ENCODE data around the gene ZNF654. TPM values are rescaled to one million over a fixed set of nuclear protein-coding genes. Genes with fewer than 3 reads are reported as not detected.

ZNF654 gene
- total and polyA plus RNA-seq, 2 of the 13 experiments (the other 11 are each of a cell fraction or from before 2014, with no cell fraction given): 1.8 to 4.1 TPM

DNA sequence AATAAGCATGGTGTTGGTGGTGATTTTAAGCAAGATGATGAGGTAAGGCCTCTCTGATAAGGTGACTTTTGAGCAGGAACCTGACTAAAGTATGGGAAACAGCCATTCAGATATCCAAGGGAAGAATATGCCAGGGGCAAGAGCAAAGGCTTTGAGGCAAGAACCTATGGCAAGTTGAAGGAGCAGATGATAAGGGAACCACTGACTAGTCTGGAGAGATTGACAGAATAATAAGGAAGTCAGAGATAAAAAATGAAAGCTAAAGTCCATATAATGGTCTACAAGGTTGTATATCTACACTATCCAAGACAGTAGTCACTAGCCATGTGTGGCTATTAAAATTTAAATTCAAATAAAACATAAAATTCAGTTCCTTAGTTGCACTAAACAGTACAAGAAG, 88.2 kb downstream of the ZNF654 start (continued):
- TF ChIP-seq, protein P1, sequence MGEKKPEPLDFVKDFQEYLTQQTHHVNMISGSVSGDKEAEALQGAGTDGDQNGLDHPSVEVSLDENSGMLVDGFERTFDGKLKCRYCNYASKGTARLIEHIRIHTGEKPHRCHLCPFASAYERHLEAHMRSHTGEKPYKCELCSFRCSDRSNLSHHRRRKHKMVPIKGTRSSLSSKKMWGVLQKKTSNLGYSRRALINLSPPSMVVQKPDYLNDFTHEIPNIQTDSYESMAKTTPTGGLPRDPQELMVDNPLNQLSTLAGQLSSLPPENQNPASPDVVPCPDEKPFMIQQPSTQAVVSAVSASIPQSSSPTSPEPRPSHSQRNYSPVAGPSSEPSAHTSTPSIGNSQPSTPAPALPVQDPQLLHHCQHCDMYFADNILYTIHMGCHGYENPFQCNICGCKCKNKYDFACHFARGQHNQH (CRISPR knock-in tag; IDR thresholded peaks at IDR 0.05): no peak
- TF ChIP-seq ZNF781 (CRISPR knock-in tag; IDR thresholded peaks at IDR 0.05; ENCODE audit: borderline replicate concordance, not compliant biosample characterization) (no peak), ZNF383 (CRISPR knock-in tag; IDR thresholded peaks at IDR 0.05; ENCODE audit: borderline replicate concordance) (no peak), POLR2AphosphoS5 (IDR thresholded peaks at IDR 0.05; ENCODE audit: low read depth, low read length) (no peak)
- TF ChIP-seq, protein P2, sequence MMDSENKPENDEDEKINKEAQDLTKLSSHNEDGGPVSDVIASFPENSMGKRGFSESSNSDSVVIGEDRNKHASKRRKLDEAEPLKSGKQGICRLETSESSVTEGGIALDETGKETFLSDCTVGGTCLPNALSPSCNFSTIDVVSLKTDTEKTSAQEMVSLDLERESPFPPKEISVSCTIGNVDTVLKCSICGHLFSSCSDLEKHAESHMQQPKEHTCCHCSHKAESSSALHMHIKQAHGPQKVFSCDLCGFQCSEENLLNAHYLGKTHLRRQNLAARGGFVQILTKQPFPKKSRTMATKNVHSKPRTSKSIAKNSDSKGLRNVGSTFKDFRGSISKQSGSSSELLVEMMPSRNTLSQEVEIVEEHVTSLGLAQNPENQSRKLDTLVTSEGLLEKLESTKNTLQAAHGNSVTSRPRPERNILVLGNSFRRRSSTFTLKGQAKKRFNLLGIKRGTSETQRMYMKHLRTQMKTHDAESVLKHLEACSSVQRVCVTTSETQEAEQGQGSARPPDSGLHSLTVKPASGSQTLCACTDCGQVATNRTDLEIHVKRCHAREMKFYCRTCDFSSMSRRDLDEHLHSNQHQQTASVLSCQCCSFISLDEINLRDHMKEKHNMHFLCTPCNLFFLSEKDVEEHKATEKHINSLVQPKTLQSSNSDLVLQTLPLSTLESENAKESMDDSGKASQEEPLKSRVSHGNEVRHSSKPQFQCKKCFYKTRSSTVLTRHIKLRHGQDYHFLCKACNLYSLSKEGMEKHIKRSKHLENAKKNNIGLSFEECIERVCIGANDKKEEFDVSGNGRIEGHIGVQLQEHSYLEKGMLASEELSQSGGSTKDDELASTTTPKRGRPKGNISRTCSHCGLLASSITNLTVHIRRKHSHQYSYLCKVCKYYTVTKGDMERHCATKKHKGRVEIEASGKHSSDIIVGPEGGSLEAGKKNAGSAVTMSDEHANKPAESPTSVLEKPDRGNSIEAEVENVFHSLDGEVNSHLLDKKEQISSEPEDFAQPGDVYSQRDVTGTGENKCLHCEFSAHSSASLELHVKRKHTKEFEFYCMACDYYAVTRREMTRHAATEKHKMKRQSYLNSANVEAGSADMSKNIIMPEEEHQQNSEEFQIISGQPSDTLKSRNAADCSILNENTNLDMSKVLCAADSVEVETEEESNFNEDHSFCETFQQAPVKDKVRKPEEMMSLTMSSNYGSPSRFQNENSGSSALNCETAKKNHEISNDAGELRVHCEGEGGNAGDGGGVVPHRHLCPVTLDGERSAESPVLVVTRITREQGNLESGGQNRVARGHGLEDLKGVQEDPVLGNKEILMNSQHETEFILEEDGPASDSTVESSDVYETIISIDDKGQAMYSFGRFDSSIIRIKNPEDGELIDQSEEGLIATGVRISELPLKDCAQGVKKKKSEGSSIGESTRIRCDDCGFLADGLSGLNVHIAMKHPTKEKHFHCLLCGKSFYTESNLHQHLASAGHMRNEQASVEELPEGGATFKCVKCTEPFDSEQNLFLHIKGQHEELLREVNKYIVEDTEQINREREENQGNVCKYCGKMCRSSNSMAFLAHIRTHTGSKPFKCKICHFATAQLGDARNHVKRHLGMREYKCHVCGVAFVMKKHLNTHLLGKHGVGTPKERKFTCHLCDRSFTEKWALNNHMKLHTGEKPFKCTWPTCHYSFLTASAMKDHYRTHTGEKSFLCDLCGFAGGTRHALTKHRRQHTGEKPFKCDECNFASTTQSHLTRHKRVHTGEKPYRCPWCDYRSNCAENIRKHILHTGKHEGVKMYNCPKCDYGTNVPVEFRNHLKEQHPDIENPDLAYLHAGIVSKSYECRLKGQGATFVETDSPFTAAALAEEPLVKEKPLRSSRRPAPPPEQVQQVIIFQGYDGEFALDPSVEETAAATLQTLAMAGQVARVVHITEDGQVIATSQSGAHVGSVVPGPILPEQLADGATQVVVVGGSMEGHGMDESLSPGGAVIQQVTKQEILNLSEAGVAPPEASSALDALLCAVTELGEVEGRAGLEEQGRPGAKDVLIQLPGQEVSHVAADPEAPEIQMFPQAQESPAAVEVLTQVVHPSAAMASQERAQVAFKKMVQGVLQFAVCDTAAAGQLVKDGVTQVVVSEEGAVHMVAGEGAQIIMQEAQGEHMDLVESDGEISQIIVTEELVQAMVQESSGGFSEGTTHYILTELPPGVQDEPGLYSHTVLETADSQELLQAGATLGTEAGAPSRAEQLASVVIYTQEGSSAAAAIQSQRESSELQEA (CRISPR knock-in tag; IDR thresholded peaks at IDR 0.05; ENCODE audit: not compliant biosample characterization): no peak
- TF ChIP-seq, protein P3, sequence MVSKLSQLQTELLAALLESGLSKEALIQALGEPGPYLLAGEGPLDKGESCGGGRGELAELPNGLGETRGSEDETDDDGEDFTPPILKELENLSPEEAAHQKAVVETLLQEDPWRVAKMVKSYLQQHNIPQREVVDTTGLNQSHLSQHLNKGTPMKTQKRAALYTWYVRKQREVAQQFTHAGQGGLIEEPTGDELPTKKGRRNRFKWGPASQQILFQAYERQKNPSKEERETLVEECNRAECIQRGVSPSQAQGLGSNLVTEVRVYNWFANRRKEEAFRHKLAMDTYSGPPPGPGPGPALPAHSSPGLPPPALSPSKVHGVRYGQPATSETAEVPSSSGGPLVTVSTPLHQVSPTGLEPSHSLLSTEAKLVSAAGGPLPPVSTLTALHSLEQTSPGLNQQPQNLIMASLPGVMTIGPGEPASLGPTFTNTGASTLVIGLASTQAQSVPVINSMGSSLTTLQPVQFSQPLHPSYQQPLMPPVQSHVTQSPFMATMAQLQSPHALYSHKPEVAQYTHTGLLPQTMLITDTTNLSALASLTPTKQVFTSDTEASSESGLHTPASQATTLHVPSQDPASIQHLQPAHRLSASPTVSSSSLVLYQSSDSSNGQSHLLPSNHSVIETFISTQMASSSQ (IDR thresholded peaks at IDR 0.05; ENCODE audit: low read depth): no peak
- TF ChIP-seq, protein P3 (CRISPR knock-in tag; IDR thresholded peaks at IDR 0.05; ENCODE audit: borderline replicate concordance): no peak

All from HepG2 (cell line).